Common myeloid progenitor, CD34-positive (primary cell): ENCODE measurements around the gene UQCRC1.
"Not testable (repeated sequence)": the region's sequence is repeated elsewhere in the genome, so short reads cannot be mapped to it uniquely, and the experiment has no call there.

Experiments used
- CTCF ChIA-PET: fragments of 350-600 bp; sonication (Branson Sonifier 250); formaldehyde crosslinking; loops from one replicate; lab custom pipeline; 2021; ENCODE audit warnings: antibody characterized with exemption; lab: Charles Lee
- POLR2A ChIA-PET: fragments of 350-600 bp; sonication (Branson Sonifier 250); formaldehyde crosslinking; loops from one replicate; lab custom pipeline; 2021; ENCODE audit warnings: antibody characterized with exemption; lab: Charles Lee
- DNase-seq, 3 donors: peaks; one replicate each; pipeline versions ENCODE4 v3.0.0 to v3.0.0-alpha.2; 2013
- H3K27ac ChIP-seq, 2 experiments: 1 replicate in 1 of 2; 2 replicates in 1 of 2; pipeline ENCODE4 v1.7.0; 2013; ENCODE audit warnings: inconsistent platforms in 2 of 2, low read length in 2 of 2, mild to moderate bottlenecking in 2 of 2, low read depth in 1 of 2, moderate library complexity in 1 of 2; ENCODE audit not compliant: severe bottlenecking in 2 of 2, insufficient read depth in 1 of 2, poor library complexity in 1 of 2
- H3K27me3 ChIP-seq, 5 experiments: replicated peaks in 2 of 5; 1 replicate in 3 of 5; 2 replicates in 2 of 5; pipeline versions ENCODE4 v1.6.1 to v1.7.0; 2013; ENCODE audit warnings: low read length in 4 of 5, mild to moderate bottlenecking in 2 of 5, moderate library complexity in 2 of 5, inconsistent platforms in 1 of 5; ENCODE audit not compliant: insufficient read depth in 5 of 5, control insufficient read depth in 4 of 5
- H3K36me3 ChIP-seq, 4 experiments: 1 replicate in 2 of 4; 2 replicates in 2 of 4; pipeline versions ENCODE4 v1.6.1 to v1.7.0; 2013; ENCODE audit warnings: low read length in 3 of 4, control low read depth in 1 of 4, mild to moderate bottlenecking in 1 of 4; ENCODE audit not compliant: control insufficient read depth in 4 of 4, insufficient read depth in 4 of 4
- H3K4me1 ChIP-seq, 4 experiments: 1 replicate in 3 of 4; 2 replicates in 1 of 4; pipeline versions ENCODE4 v1.6.1 to v1.7.1; 2013; ENCODE audit warnings: low read length in 3 of 4, mild to moderate bottlenecking in 3 of 4, control low read depth in 1 of 4, inconsistent platforms in 1 of 4, moderate library complexity in 1 of 4; ENCODE audit not compliant: control insufficient read depth in 4 of 4, insufficient read depth in 4 of 4; ENCODE audit errors: control extremely low read depth in 1 of 4
- H3K4me3 ChIP-seq, 7 experiments: 1 replicate in 4 of 7; 2 replicates in 3 of 7; pipeline versions ENCODE4 v1.5.1 to v1.7.0; 2013; ENCODE audit warnings: mild to moderate bottlenecking in 7 of 7, low read length in 6 of 7, moderate library complexity in 6 of 7, inconsistent platforms in 2 of 7, low read depth in 2 of 7, control low read depth in 1 of 7; ENCODE audit not compliant: insufficient read depth in 4 of 7, control insufficient read depth in 1 of 7; ENCODE audit errors: extremely low read depth in 1 of 7
- H3K9me3 ChIP-seq, 5 experiments: 1 replicate in 4 of 5; 2 replicates in 1 of 5; pipeline versions ENCODE4 v1.6.1 to v1.7.1; 2013; ENCODE audit warnings: low read length in 4 of 5, mild to moderate bottlenecking in 2 of 5, inconsistent platforms in 1 of 5, low read depth in 1 of 5, moderate library complexity in 1 of 5; ENCODE audit not compliant: control insufficient read depth in 4 of 5, insufficient read depth in 2 of 5; ENCODE audit errors: control extremely low read depth in 1 of 5
- WGBS: methylation state at CpG from one replicate; pipeline ENCODE4 v1.1.5; 2013; ENCODE audit not compliant: insufficient coverage; 5-methylcytosine and 5-hydroxymethylcytosine counted together

UQCRC1 gene

DNA sequence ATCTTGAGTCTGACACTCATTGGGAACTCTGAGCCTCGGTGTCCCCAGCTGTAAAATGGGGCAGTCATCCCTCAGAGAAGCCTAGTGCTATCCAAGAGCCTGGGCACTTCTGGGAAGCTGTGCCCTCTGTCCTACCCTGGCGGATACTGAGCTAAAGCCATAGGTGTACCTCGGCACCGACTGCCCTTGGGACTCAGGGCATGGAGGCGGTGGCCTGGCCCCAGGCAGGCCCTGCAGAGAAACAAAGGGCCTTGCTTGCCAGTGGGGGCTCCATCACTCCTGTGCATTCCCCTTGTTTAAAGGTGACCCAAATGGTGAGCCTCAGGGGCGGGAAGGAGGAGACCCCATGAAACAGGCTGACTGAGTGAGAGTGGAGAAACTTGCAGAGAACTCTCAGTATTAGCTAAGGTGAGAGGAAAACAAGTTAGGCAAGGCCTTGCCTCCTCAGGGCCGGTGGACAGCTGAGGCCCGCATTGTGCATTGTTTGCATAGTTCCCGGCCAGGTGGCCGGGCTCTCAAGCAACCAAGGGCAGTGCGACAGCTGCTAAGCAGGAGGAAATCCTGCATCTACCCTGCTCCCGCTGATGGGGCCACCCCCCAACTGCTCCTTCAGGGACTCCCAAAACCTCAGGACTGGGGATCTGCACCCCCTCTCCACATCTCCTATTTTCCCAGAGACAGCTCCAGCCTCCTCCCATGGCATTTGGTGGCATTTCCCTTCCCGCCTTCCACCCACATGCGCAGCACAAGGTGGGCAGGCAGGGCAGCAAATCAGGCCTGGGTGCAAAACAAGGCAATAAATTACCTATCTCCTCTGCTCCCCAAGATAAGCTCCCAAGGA lies 57.1 kb downstream of the UQCRC1 start:
- Histone ChIP-seq H3K9me3 (no peaks in the 10 kb centered on the region), H3K4me3 (no peak overlapping the region), H3K27ac (no peak overlapping the region), H3K27me3 (no peaks in the 10 kb centered on the region), H3K4me1 (peaks cover 0 to 44% (median 30%) of the 10 kb centered on the region in 4 experiments), H3K36me3 (peaks cover 0 to 5% (median under 1%) of the 10 kb centered on the region in 4 experiments)
- POLR2A ChIA-PET, result no interaction called here
- WGBS, result 89% methylated on average over 12 of the region's 14 CpGs
- no peak for DNase-seq
- CTCF ChIA-PET, result interaction anchor here (1.2 to 7.7 kb wide), 6 partner anchors 13 to 152 kb away, joined by 3 to 48 read pairs (median 6); no protein-coding TSS in a partner anchor

DNA sequence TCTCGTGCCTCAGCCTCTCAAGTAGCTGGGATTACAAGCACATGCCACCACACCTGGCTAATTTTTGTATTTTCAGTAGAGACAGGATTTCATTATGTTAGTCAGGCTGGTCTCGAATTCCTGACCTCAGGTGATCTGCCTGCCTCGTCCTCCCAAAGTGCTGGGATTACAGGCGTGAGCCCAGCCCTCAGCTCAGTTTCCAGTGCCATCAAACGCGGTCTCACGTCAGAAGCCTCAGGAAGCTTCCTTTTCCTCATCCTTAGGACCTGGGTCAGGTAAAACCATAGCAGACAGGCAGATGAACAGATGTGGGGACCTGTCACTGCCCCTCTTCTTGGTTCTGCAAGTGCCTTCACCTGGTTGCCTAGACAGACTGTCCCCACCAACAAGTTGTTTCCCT lies 57.8 kb downstream of the UQCRC1 start:
- H3K4me3 ChIP-seq, DNase-seq, H3K9me3 ChIP-seq, POLR2A ChIA-PET, H3K27ac ChIP-seq, H3K27me3 ChIP-seq: not testable (repeated sequence)
- Histone ChIP-seq H3K36me3 (peaks cover 0 to 10% (median 3%) of the 10 kb centered on the region in 4 experiments), H3K4me1 (peaks cover 0 to 41% (median 26%) of the 10 kb centered on the region in 4 experiments)
- CTCF ChIA-PET, result interaction anchor here (1.6 to 7.7 kb wide), 3 partner anchors 12 to 151 kb away, joined by 3 to 48 read pairs (median 5); no protein-coding TSS in a partner anchor
- WGBS, result 96% methylated on average over 6 of the region's 7 CpGs
